Choroid plexus epithelial cell (primary cell): Measurements from ENCODE around the gene BRD2.

Source experiments
- DNase-seq: peaks from one replicate; pipeline ENCODE4 v3.0.0-alpha.2; 2010; ENCODE audit warnings: low read depth
- H3K4me3 ChIP-seq: 2 replicates; pipeline ENCODE4 v1.5.1; 2011; ENCODE audit warnings: low read depth, mild to moderate bottlenecking, control low read depth, low read length, moderate library complexity
- CTCF ChIP-seq: conservative IDR thresholded peaks from 2 replicates; pipeline ENCODE4 v1.5.1; 2011; ENCODE audit warnings: low read depth, mild to moderate bottlenecking, control low read depth, inconsistent platforms, low read length, moderate library complexity

BRD2 gene

GRCh38 chr6:33010356-33010755 lies 42.0 kb downstream of the BRD2 start:
- no peak for DNase-seq
- TF ChIP-seq CTCF = no peak
- H3K4me3 ChIP-seq = no peak overlapping the region

GRCh38 chr6:33013608-33014007 lies 45.2 kb downstream of the BRD2 start:
- no peak for DNase-seq
- H3K4me3 ChIP-seq = no peak overlapping the region
- no peak for TF ChIP-seq CTCF

- peak; percentile 94 for DNase-seq
- H3K4me3 ChIP-seq = no peak overlapping the region
- peak; percentile 73 for TF ChIP-seq CTCF
Observed at GRCh38 chr6:33014841-33015634, 46.6 kb downstream of the BRD2 start.

GRCh38 chr6:33015798-33016197 lies 47.4 kb downstream of the BRD2 start:
- no peak overlapping the region for H3K4me3 ChIP-seq
- no peak for TF ChIP-seq CTCF
- DNase-seq = no peak

GRCh38 chr6:33017018-33017417 lies 48.6 kb downstream of the BRD2 start:
- no peak for DNase-seq
- no peak overlapping the region for H3K4me3 ChIP-seq
- no peak for TF ChIP-seq CTCF

GRCh38 chr6:33017694-33018353 lies 49.4 kb downstream of the BRD2 start:
- no peak for TF ChIP-seq CTCF
- no peak for DNase-seq
- H3K4me3 ChIP-seq = no peak overlapping the region
